GM19035 (cell line): Measurements from ENCODE around the gene SIX1.

Experiments used
- ATAC-seq: cut with Tn5 transposase; IDR thresholded peaks from one replicate; pipeline ENCODE4 v1.9.1; 2021; ENCODE audit not compliant: unreplicated experiment

Gene SIX1

DNA sequence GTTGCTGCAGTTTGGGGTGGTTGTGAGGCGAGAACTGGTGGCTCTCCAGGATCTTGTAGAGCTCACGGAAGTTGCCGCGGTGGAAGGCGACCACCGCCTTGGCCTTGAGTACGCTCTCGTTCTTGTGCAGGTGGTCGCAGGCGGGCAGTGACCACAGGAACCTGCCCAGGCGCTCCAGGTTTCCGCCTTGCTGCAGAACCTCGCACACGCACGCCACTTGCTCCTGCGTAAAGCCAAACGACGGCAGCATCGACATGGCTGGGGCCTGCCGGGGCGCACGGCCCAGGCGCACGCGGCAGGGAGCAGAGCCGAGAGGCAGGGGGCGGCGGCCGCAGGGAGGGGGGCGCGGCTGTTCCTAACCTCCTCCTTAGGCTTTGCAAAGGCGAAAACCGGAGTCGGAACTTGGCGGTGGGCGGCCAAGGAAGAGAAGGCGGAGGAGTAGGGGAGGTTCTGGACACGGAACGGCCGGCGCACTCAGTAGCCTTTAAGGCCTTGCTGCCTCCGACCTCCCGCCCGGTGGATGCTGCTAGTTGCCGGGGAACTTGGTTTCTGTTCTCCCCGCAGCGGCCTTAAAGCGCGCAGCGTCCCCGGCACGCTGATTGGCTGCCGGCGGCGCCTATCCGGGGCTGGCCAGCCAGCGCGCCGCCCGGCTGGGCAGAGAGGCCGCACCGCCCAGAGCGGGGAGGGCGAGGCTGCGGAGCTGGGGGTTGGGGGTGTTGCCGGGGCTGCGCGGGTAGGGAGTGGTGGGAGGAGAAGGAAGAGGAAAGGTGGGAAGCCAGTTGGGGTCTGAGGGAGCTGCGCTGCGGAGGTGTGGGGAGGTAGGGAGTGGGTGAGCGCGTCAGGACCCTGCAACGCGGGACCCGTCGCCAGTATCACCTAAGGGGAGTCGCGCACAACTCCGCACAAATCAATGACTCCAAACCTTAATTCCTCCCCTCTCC is at the start of gene SIX1:
TSS of gene SIX1 (minus strand) at position 544 of the 941 bp plus-strand sequence. CDS start at position 256, 288 bp downstream.
- peak; percentile 58 for ATAC-seq

DNA sequence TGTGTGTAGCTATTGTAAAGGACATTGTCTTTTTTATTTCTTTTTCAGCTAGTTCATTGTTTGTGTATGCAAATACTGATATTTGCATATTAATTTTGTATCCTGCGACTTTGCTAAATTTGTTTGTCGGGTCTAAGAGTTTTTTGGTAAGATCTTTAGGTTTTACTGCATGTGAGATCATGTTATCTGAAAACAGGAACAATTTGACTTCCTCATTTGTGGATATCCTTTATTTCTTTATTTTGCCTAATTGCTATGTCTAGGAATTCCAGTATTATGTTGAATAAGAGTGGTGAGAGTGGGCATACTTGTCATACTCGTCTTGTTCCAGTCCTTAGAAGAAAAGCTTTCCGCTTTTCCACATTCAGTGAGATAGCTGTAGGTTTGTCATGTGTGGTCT is 46.0 kb upstream of the SIX1 start:
- no peak for ATAC-seq

DNA sequence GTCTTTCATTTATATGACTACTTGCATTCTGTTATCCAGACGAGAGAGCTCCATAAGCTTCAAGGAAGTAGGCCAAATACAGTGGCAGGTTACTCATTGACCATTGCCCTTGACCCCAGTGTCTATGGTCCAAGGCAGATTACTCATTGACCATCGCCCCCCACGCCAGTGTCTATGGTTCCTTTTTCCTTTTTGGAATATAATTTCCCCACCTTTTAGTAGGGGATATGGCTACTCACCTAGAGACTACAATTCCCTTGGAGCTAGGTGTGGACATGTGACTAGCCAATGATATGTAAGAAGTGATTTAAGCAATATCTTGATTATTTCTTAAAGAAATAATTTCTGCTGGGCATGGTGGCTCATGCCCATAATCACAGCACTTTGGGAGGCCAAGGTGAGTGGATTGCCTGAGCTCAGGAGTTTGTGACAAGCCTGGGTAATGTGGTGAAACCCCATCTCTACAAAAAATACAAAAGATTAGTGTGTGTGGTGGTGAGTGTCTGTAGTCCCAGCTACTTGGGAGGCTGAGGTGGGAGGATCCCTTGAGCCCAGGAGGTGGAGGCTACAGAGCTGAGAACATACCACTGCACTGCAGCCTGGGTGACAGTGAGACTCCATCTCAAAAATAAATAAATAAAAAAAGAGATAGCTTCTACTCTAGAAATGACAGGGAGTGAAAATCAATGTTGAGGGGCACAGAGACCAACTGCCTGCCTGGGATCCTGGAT is 42.3 kb upstream of the SIX1 start:
- no peak for ATAC-seq

DNA sequence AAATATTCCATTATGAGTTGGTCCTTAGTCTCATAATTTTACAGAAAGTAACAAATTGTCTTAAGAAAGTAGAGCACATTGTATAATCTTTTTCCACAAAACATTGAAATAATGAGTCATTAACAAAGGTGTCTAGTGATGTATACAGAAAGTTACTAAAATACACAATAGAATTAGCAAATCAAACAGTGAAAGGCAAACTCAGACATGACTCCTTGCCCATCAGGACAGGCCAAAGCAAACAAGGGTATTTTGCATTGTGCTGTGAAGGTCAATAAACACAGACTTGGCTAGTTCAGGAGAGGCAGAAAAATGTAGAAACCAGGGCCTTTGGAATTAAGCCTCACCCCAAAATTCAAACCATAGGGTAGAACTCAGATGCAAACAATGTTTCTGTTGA is 37.6 kb upstream of the SIX1 start:
- no peak for ATAC-seq

DNA sequence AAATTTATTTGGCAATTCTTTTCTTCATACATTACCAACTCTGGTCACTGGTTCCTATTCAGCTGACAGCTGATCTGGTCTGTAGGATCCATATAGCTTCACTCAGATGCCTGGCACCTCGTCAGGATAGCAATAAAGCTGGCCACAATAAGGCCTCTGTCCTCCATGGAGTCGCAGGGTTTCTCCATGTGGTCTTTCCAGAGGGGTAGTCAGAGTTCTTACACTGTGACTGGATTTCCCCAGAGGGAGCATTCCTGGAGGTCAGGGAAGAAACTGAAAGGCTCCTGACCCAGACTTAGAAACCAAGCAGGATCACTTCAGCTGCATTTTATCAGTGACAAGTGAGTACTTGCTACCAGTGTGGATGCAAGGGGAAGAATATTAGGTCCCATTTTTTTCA is 34.9 kb upstream of the SIX1 start:
- no peak for ATAC-seq

DNA sequence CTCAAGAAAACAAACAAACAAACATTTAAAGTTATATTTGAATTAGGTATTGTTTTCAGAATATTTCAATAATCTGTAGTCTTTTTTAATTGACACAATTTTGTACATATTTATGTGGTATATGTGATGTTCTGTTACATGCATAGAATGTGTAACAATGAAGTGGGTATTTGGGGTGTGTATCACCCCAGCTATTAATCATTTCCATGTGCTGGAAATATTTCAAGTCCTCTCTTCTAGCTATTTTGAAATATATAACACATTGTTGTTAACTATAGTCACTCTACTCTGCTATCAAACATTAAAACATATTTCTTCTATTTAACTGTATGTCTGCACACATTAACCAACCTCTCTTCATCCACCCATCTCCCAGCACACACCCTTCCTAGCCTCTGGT is 32.0 kb upstream of the SIX1 start:
- no peak for ATAC-seq

DNA sequence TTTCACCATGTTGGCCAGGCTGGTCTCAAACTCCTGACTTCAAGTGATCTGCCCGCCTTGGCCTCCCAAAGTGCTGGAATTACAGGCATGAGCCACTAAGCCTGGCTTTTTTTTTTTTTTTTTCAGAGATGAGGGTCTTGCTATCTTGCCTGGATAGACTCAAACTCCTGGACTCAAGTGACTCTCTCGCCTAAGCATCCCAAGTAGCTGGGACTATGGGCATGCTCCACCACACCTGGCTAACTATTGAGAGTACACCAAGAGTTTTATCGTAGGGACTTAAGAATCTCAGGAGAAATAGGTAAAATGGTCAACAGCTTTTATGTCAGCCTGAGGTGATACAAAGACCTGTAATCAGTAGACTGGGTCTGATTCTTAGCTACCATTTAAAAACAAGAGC is 31.2 kb upstream of the SIX1 start:
- ATAC-seq = no peak

DNA sequence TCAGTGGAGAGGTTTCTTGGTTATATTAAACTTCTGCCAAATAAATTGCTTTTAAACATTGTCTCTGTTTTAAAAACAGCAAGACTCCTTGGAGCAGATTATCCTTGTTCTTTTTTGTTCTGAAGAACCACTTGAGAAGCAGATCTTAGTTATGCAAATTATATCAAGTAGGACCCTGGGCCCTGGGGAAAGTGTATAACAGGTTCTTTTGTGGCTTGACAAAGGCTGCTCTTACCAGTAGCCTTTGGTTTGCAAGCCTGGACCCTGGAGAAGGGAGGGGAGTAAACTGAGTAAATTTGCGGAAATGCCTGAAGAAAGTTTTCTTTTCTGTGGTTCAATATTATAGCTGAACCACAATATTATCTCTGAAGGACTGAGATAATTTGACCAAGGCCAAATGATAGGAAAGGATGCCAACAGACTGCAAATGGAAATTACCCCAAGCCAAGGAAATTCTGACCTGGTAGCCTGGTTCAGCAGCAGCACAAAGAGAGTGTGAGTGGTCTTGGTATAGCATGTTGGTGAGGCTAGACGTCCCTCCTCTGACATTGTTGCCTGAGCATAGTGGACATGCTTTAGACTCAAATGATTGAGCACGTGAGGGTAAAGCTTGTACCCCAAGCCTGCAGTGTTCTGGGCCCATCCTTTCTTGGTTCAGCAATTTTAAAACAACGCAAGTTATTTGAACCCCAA is 30.4 kb upstream of the SIX1 start:
- ATAC-seq = no peak

DNA sequence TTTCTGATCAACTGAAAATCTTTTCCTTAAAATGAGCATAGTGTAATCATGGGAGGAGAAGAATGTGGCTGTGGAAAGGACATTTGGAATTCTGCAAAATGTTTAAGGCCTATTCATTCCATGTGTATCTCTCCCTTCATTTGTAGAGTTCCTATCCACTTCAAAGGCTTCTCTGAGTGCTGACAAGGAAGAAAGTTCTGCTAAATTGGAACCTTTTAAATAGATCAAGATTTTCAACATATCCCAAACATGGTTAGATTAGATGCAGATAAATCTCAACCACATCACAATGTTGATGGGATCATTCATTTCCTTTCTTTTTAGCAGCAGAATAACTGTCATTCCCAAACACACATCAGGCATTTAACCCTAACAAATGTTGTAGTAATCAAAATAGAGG is 28.4 kb upstream of the SIX1 start:
- no peak for ATAC-seq

DNA sequence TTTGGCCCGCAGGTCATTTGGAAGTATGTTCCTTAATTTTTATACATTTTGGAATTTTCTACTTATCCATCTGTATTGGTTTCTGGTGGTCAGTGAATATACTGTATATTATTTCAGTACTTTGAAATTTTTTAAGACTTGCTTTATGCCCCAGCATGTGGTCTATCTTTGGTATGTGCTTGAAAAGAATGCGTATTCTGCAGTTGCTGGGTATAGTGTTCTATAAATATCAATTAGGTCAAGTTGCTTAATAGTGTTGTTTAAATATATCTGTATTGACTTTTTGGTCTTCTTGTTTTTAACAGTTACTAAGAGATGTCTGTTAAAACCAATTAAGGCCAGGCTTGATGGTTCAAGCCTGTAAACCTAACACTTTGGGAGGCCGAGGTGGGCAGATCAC is 21.7 kb upstream of the SIX1 start:
- no peak for ATAC-seq

DNA sequence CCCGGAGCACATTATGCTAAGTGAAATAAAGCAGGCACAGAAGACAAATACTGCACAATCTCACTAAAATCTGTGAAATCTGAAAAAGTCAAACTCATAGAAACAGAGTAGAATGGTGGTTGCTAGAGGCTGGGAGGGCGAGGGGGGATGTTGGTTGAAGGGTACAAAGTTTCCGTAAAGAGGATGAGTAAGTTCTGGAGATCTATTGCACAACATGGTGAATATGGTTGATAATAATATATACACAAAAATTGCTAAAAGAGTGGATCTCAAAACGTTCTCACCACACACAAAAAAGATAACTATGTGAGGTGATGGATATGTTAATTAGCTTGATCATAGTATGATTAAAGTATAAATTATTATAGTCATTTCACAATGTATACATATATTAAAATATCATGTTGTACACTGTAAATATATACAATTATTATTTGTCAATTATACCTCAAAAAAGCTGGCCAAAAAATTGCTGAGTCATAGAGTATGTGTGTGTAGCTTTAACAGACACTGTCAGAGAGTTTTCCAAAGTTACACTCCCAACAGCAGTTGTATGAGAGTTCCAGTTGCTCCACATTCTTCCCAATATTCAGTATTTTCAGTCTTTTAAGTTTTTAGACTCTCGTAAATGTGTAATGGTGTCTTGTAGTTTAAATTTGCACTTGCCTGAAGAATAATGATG is 19.3 kb upstream of the SIX1 start:
- ATAC-seq = no peak

DNA sequence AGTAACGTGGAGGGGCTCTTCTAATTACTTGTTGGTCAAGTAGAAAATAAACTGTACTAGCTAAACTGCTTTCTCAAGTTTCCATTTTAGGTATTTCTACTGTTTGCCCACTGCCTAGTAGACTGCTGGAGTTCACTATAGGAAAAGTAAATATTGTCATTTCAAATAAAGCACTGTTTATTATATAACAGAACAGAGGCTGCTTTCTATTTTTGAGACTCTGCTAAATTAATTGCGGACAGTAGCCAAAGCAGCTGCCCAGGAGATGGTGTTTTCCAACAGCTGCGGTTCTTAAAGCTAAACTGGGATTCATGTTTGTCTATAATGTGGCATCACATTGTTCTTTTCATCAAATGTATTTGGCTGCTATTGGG is 15.9 kb upstream of the SIX1 start:
- ATAC-seq = no peak

DNA sequence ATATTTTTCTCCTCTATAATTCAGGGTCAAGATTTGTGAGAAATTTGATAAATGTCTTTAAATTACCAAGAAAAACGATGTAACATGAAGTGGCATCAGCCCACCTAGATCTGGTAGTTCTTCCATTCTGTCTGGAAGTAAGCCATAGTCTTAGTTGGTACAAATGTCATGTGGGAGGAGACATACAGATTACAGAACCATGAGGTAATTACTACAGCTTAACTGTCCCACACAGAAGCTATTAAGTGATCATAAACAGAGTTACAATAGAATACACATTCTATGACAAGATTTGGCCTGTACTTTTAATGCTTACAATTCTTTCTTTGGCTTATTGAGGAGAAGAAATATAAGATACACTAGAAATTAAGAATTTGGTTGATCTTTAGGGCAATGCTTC is 13.7 kb upstream of the SIX1 start:
- ATAC-seq = no peak

DNA sequence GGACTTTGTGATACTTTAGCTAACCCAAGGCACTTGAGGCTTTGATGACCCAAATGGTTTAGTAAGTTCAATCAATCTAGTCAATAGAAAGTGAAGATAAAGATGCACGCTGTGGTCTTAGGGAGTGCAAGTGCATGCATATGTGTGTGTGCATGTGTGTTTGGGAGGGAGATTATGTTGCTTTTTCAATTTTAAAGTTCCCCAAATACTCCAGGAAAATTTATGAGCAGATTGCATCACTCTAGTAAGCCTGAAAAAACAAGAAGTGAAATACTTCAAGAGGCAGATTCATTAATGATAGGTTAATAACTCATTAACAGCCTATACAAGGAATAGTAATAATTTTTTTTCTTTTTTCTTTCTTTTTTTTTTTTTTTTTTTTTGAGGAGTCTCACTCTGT is 12.4 kb upstream of the SIX1 start:
- ATAC-seq = no peak

DNA sequence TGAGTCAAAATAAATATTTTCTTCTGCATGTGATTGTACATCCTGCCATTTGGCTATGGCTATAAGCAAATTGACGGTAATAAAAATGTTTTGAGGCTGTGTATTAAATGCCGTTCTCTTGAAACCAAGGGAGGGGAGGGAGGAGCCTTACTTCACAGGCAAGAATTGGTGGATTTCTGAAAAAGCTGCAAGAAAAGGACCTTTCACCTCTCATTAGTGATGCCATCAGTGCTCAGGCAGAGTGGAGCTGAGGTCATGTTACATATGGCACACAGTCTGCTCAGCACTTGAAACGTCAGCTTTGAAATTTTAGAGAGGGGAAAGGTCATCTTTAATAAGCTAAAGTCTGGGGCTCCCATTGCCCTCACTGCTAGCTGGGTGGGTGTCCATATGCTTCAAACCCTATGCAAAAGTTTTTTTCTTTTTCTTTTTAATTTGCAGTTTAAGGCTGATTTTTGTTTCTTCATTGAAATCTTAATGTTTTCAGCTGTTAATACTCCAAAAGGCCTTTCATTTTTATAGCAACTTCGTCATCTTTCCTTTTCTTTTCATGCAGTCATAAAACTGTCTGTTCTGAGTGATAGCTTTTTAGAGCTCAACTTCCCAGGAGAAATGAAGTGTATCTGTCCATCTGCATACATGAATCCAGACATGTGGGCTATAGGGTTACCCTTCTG is 9.8 kb upstream of the SIX1 start:
- no peak for ATAC-seq

DNA sequence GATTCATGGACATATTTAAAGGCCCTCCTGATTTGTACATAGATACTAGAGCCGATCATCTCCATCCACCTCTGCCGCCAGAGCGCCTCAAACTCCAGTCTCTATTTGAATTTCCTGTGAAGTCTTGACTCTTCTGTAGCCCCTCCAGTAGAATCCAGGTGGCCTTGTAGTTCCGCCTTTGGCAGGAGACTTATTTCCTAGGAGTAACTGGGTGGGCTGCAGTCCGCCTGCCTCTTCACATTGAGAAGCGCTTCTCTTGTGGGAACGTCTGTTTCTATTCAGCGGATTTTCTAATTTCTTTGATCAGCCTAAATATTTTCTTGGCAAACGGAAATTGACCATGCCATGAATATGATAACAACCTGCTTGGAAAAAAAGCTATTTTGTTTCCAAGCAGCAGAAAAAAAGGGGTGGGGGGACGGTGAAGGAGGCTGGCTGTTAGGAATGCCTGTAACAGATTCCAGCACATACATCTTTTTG is 9.0 kb upstream of the SIX1 start:
- no peak for ATAC-seq

DNA sequence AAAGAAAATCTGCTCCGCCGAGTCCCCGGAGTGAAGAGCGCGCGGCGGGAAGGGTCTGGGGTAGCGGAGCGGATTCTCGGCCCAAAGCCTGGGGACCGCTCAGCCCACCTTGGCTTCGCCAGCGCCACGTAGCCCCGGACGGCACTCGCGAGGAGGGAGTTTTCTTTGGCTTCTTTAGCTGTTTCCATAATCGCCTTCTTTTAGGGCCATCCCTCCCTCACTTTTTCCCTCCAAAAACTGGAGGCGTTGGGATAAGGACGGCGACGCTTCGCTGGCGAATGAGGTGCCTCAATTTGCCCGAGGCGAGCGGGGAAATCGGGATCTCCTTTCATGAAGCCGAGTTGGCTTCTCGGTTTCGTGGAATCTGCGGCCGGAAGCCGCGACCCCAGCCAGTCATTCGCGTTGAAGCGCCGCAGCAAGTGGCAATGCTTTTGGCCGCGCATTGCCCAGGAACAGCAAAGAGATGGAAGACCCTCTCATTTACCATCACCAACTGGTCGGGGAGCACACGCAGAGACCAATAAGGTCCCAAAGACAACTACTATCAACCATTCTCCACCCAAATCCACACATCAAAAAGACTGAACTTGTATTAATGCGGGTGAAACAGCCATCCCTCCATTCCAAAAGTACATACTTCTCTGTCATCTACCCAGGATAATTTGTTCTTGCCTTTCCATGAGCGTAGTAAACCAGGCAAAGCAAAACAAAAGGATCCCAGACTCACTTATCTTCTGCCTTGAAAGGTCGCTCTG is 8.4 kb upstream of the SIX1 start:
- no peak for ATAC-seq

DNA sequence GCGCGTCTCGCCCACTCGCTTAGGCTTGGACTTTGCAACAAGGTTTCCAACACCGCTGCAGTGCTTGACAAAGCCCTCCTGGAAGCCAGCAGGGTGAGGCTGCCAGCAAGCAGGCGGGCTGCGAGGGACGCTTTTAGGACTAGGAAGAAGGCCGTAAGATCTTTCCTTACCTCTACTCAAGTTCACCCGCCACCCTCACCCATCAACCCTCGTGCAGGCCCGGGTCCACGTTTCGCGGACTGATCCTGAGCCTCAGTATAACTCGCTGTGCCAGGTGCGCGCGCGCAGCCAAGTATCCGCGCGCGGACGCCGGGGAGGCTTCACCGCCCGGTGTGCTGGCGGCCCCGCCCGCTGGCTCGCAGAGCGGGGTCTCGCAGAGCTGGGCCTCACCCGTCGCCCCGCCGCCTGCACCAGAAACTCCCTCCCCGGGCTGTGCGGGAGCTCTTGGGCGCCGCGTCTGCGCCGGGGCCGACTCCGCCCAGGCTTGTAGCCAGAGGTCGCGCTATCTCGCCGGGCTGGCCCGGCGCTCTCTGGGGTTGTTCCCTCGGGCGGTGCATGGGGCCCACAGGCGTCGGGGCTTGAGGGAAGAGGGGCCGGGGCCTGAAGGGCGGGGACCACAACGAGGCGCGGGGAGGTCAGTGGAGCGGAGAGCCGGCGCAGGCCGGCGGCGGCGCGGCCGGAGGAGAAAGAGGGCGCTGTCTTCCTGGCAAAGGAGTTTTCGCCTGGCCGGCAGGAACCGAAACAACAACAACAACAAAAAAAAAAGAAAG is 7.6 kb upstream of the SIX1 start:
- ATAC-seq = peak; percentile 85
